PC-9 (cell line): ENCODE measurements around the gene PGD. TPM values are rescaled to one million over a fixed set of nuclear protein-coding genes. Genes with fewer than 3 reads are reported as not detected.
A peak's percentile ranks its signal among the peaks of the same experiment; 100 is the strongest.

Experiments used
- BruUV-seq: library from RNA; stranded (reverse); fragments of 400-500 nt; replicated peaks from 2 replicates; lab custom pipeline; 2021; lab: Mats Ljungman, UMichigan
- CTCF ChIA-PET: fragments of 300-600 bp; sonication (Branson Sonifier 250); formaldehyde crosslinking; loops from one replicate; lab custom pipeline; 2022; ENCODE audit warnings: antibody characterized with exemption; lab: Charles Lee
- POLR2A ChIA-PET: fragments of 300-600 bp; sonication (Branson Sonifier 250); formaldehyde crosslinking; loops from one replicate; lab custom pipeline; 2022; ENCODE audit warnings: antibody characterized with exemption; ENCODE audit not compliant: unreplicated experiment; lab: Charles Lee
- DNase-seq, 2 experiments: peaks; one replicate each; pipeline versions ENCODE4 v3.0.0 to v3.0.0-alpha.2; 2015 to 2022; ENCODE audit warnings: mixed read lengths in 1 of 2
- H2AFZ ChIP-seq: fragments of 200-600 bp; sonication (generic); 2 replicates; pipeline ENCODE4 v1.8.1; 2017; ENCODE audit warnings: antibody characterized with exemption
- H3F3A ChIP-seq: fragments of 200-600 bp; sonication (generic); 2 replicates; pipeline ENCODE4 v1.8.1; 2017; ENCODE audit warnings: antibody characterized with exemption, mild to moderate bottlenecking, low read depth; ENCODE audit not compliant: insufficient read depth
- H3K27ac ChIP-seq: fragments of 200-600 bp; sonication (generic); 2 replicates; pipeline ENCODE4 v1.6.1; 2016; ENCODE audit warnings: mixed run types
- H3K27me3 ChIP-seq: fragments of 200-600 bp; sonication (generic); 2 replicates; pipeline ENCODE4 v1.6.1; 2016; ENCODE audit warnings: low read depth, mixed run types; ENCODE audit not compliant: insufficient read depth
- H3K36me3 ChIP-seq: fragments of 200-600 bp; sonication (generic); 2 replicates; pipeline ENCODE4 v1.6.1; 2016; ENCODE audit warnings: low read depth, mixed run types
- H3K4me1 ChIP-seq: fragments of 200-600 bp; sonication (generic); replicated peaks from 2 replicates; pipeline ENCODE4 v1.6.1; 2016; ENCODE audit warnings: mixed run types; ENCODE audit not compliant: insufficient read depth
- H3K4me2 ChIP-seq: fragments of 200-600 bp; sonication (generic); 2 replicates; pipeline ENCODE4 v1.6.1; 2017; ENCODE audit warnings: mixed run types
- H3K4me3 ChIP-seq: fragments of 200-600 bp; sonication (generic); 2 replicates; pipeline ENCODE4 v1.6.1; 2016; ENCODE audit warnings: mixed run types
- H3K79me2 ChIP-seq: fragments of 200-600 bp; sonication (generic); 2 replicates; pipeline ENCODE4 v1.6.1; 2017; ENCODE audit warnings: low read depth, mixed run types
- H3K9me2 ChIP-seq: fragments of 200-600 bp; sonication (generic); 2 replicates; pipeline ENCODE4 v1.8.1; 2017; ENCODE audit warnings: mild to moderate bottlenecking; ENCODE audit not compliant: insufficient read depth
- H3K9me3 ChIP-seq: fragments of 200-600 bp; sonication (generic); 2 replicates; pipeline ENCODE4 v1.8.1; 2016; ENCODE audit warnings: low read depth; ENCODE audit not compliant: insufficient read depth
- H4K20me1 ChIP-seq: fragments of 200-600 bp; sonication (generic); 2 replicates; pipeline ENCODE4 v1.8.1; 2017; ENCODE audit not compliant: insufficient read depth
- CTCF ChIP-seq: fragments of 200-600 bp; sonication (generic); conservative IDR thresholded peaks from 2 replicates; pipeline ENCODE4 v1.6.1; 2017; ENCODE audit warnings: mixed run types, antibody characterized with exemption, mild to moderate bottlenecking, moderate library complexity
- EZH2 ChIP-seq: fragments of 200-600 bp; sonication (generic); IDR thresholded peaks from 2 replicates; pipeline ENCODE4 v1.8.0; 2017; ENCODE audit warnings: antibody characterized with exemption, low read depth
- intact Hi-C: fragments of 100-400 bp; cut with micrococcal nuclease; formaldehyde crosslinking; loops from one replicate; pipeline ENCODE4 v1.10.0; 2022; ENCODE audit not compliant: unreplicated experiment
- total RNA-seq: library from RNA; stranded (reverse); gene quantifications from 2 replicates; pipeline ENCODE4 v1.2.3, GENCODE V29; 2021

The PGD gene
- total RNA-seq, 1 experiment from 2014 or later: 526 TPM

- ChIA-PET CTCF (no interaction called here), POLR2A (no interaction called here)
- TF ChIP-seq CTCF (no peak), EZH2 (no peak)
- Histone ChIP-seq H3K4me2 (peak overlapping the region; percentile 94), H3K4me1 (peaks cover 12% of the 10 kb centered on the region), H3K9me2 (no peaks in the 10 kb centered on the region), H3K36me3 (peaks cover 19% of the 10 kb centered on the region), H3K9me3 (no peaks in the 10 kb centered on the region), H3K79me2 (peaks cover 50% of the 10 kb centered on the region), H2AFZ (no peak overlapping the region), H3K27me3 (no peaks in the 10 kb centered on the region), H4K20me1 (peaks cover 6% of the 10 kb centered on the region; the same call in 1 of the 2 replicates), H3F3A (peaks cover 7% of the 10 kb centered on the region; the same call in 1 of the 2 replicates), H3K27ac (no peak overlapping the region), H3K4me3 (0 out of 2 replicates have a peak overlapping the region, but pooled peaks have one; percentile 94)
- no TSS peak for BruUV-seq
- no peak for DNase-seq
- intact Hi-C loops: no loop called here
Measured at GRCh38 chr1:10396870-10397269, 2.0 kb upstream of the PGD start.

GRCh38 chr1:10398278-10398733, 558 bp upstream of the PGD start:
- peaks cover 30% of the 10 kb centered on the region for H3K36me3 ChIP-seq
- H3K79me2 ChIP-seq: peaks cover 64% of the 10 kb centered on the region
- CTCF ChIA-PET: interaction anchor here (0.6 kb wide), 1 partner anchor 1693 kb away, joined by 16 read pairs; no protein-coding TSS in a partner anchor
- DNase-seq: no peak
- BruUV-seq: TSS peak; percentile 47
- peaks cover 13% of the 10 kb centered on the region; the same call in 1 of the 2 replicates for H3F3A ChIP-seq
- peak overlapping the region; percentile 94 for H3K4me2 ChIP-seq
- no peaks in the 10 kb centered on the region for H3K27me3 ChIP-seq
- no peaks in the 10 kb centered on the region for H3K9me2 ChIP-seq
- POLR2A ChIA-PET: interaction anchor here (0.5 to 0.8 kb wide), 3 partner anchors 10 to 48 kb away, joined by 3 to 8 read pairs (median 5); no protein-coding TSS in a partner anchor
- TF ChIP-seq CTCF (no peak), EZH2 (no peak)
- H4K20me1 ChIP-seq: peaks cover 6% of the 10 kb centered on the region; the same call in 1 of the 2 replicates
- no peaks in the 10 kb centered on the region for H3K9me3 ChIP-seq
- intact Hi-C loops: loop anchor here (1.0 kb wide), 3 partner anchors 10 to 20 kb away; no protein-coding TSS in a partner anchor
- H2AFZ ChIP-seq: peak overlapping the region; percentile 86
- peak overlapping the region; percentile 89 for H3K27ac ChIP-seq
- peaks cover 25% of the 10 kb centered on the region for H3K4me1 ChIP-seq
- H3K4me3 ChIP-seq: peak overlapping the region; percentile 94

- peaks cover 15% of the 10 kb centered on the region; the same call in 1 of the 2 replicates for H3F3A ChIP-seq
- ChIA-PET POLR2A (interaction anchor here (0.6 to 0.7 kb wide), 3 partner anchors 13 to 1337 kb away, joined by 3 to 6 read pairs (median 4); no protein-coding TSS in a partner anchor), CTCF (no interaction called here)
- TF ChIP-seq EZH2 (no peak), CTCF (no peak)
- peak overlapping the region; percentile 89 for H3K27ac ChIP-seq
- H2AFZ ChIP-seq: no peak overlapping the region
- peak overlapping the region; percentile 94 for H3K4me3 ChIP-seq
- H3K4me2 ChIP-seq: peak overlapping the region; percentile 94
- no peaks in the 10 kb centered on the region for H3K9me3 ChIP-seq
- DNase-seq: no peak
- H3K27me3 ChIP-seq: no peaks in the 10 kb centered on the region
- BruUV-seq: TSS peak; percentile 60
- peaks cover 6% of the 10 kb centered on the region; the same call in 1 of the 2 replicates for H4K20me1 ChIP-seq
- peaks cover 39% of the 10 kb centered on the region for H3K36me3 ChIP-seq
- H3K9me2 ChIP-seq: no peaks in the 10 kb centered on the region
- H3K79me2 ChIP-seq: peaks cover 70% of the 10 kb centered on the region
- H3K4me1 ChIP-seq: peaks cover 25% of the 10 kb centered on the region
- intact Hi-C loops: no loop called here
Measured at GRCh38 chr1:10399444-10399941, 629 bp downstream of the PGD start.
